GM19397 (cell line): ENCODE results near the gene PIP5K1C.
"Not testable (repeated sequence)": the region's sequence is repeated elsewhere in the genome, so short reads cannot be mapped to it uniquely, and the experiment has no call there.

ENCODE experiments used
- ATAC-seq: cut with Tn5 transposase; IDR thresholded peaks from one replicate; pipeline ENCODE4 v1.9.1; 2021; ENCODE audit warnings: mild to moderate bottlenecking, moderate library complexity; ENCODE audit not compliant: unreplicated experiment

Gene PIP5K1C

GRCh38 chr19:3603121-3603811 lies 97.0 kb downstream of the PIP5K1C start:
- ATAC-seq: no peak

GRCh38 chr19:3601021-3601420 lies 99.2 kb downstream of the PIP5K1C start:
- ATAC-seq: no peak

GRCh38 chr19:3599776-3600187 lies 100.5 kb downstream of the PIP5K1C start:
- no peak for ATAC-seq

DNA sequence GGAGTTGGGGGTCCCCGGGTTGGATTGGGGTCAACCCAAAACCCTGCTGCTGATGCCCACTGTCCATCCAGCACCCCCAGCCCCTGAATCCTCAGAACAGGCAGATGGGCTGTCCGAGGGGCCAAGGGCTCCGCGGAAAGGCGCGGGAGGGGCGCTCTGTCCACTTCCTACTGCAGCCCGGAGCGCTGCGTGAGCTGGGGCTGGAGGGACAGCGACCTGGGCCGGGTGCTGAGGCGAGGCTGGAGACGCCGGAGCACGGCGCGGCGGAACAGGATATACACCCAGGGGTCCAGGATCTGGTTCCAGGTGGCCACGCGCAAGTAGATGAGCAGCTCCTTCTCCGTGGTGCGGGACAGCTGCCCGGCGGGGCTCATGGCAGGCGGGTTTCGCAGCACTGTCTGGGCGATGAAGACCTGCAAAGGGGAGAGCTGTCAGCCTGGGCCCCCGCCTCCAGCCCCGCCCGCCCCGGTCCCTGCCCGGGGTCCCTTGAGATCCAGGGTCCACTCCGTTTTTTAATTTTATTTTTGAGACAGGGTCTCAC lies 104.7 kb downstream of the PIP5K1C start:
- ATAC-seq: no peak

GRCh38 chr19:3593156-3593555 lies 107.1 kb downstream of the PIP5K1C start:
- ATAC-seq: no peak

DNA sequence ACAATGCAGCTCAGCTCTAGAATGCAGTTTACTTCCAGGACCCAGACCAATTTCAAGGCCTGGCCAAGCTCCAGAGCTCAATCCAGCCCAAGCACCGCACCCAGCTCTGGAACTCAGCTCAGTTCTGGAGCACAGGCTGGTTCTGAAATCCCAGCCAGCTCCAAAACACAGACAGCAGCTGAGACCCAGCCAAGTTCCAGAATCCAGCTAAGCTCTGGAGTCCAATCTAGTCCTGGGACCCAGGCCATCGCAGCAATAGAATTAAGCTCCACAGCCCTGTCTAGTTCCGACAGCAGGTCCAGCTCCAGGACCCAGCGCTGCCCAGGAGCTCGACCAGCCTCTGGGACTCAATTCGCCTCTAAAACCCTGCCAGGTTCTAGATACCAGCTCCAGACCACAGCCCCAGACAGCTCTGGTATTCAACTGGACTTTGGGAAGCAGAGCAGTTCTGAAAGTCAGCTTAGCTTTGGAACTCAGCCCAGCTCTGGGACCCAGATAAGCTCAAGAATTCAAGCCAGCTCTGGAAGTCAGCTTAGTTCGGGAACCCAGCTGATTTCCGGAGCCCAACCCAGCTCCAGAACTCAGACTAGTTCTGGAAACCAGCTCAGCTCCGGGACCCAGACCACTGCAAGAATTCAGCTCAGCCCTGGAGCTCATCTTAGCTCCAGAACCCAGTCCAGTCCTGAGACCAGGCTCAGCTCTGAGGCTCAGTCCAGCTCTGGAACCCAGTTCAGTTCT lies 108.2 kb downstream of the PIP5K1C start:
- ATAC-seq: no peak

- no peak for ATAC-seq
Measured at GRCh38 chr19:3590991-3591659, 109.1 kb downstream of the PIP5K1C start.

GRCh38 chr19:3589949-3590348 lies 110.3 kb downstream of the PIP5K1C start:
- ATAC-seq: no peak

- ATAC-seq: no peak
Measured at GRCh38 chr19:3589439-3589838, 110.8 kb downstream of the PIP5K1C start.

- ATAC-seq: no peak
Measured at GRCh38 chr19:3586707-3587346, 113.4 kb downstream of the PIP5K1C start.

DNA sequence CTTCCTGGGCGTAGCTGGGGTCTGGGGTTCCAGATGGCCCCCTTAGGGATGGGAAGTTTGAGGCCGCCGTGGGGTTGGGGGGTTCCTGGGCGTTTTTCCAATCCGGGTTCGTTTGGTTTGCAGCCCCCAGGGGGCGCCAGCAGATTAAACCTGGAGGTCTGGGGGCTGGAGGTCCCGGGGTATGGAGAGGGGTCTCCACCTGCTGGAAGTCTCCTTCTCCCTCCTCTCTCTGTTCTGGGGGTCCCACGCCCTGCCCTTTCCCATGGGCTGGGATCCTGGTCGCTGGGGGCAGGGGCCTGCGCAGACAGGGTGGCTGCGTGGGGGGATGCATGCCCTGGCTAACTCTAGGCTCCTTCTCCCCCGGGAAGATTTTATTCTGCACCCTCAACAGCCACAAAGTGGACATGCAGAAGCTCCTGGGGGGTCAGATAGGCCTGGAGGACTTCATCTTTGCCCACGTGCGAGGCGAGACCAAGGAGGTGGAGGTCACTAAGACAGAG lies 114.1 kb downstream of the PIP5K1C start:
- ATAC-seq: no peak

DNA sequence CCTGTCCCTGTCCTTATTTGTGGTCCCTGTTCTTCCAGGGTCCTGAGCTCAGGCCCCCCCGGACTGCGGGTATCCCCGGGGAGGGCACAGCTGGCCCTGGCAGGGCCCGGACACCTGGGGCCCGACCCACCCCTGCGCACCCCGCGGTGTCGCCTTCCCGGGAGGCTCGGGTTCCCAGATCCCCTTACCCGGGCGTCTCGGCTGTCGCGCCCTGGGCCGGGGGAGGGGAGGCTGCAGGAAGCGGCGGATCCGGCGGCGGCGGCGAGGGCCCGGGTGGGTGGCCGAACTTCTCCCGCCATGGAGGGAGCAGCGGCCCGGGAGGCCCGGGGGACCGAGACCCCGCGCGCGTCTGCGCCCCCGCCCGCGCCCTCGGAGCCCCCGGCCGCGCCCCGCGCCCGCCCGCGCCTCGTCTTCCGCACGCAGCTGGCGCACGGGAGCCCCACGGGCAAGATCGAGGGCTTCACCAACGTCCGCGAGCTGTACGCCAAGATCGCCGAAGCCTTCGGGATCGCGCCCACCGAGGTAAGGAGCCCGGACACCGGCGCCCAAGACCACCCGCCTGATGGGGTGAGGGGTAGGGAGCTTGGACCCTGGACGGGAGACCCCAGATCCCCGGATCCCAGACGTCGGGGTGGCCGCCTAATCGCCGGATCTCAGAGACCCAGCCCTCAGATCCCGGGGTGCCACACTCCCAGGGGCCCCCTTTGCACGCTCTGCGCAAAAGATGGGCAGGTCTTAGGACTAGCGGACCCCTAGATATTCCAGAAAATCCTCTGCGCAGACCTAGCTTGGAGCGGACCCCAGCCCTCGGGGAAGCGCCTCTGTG lies 114.8 kb downstream of the PIP5K1C start, which contains the start of gene GIPC3:
GIPC3 (plus strand) TSS at position 178 of the 826 bp plus-strand sequence; CDS start at position 298, 120 bp downstream.
- no peak for ATAC-seq

GRCh38 chr19:3584036-3584802 lies 116.0 kb downstream of the PIP5K1C start:
- ATAC-seq: not testable (repeated sequence)

DNA sequence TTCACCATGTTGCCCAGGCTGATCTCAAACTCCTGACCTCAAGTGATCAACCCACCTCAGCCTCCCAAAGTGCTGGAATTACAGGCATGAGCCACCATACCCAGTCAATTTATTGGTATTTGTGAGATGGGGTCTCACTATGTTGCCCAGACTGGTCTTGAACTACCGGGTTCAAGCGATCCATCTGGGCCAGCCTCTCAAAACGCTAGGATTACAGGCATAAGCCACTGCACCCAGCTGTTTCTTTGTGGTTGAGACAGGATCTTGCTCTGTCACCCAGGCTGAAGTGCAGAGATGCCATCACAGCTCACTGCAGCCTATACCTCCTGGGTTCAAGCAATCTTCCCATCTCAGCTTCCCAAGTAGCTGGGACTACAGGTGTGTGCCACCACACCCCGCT lies 118.5 kb downstream of the PIP5K1C start:
- ATAC-seq: not testable (repeated sequence)
